MM.1S (cell line): ENCODE results near the gene CDK5RAP2.

Source experiments
- DNase-seq: peaks from one replicate; pipeline ENCODE4 v3.0.0-alpha.2; 2015
- H2AFZ ChIP-seq: fragments of 300-600 bp; sonication (generic); 2 replicates; pipeline ENCODE4 v1.6.0; 2016; ENCODE audit warnings: antibody characterized with exemption, low read length
- H3F3A ChIP-seq: fragments of 300-600 bp; sonication (generic); 2 replicates; pipeline ENCODE4 v1.6.1; 2016; ENCODE audit warnings: mild to moderate bottlenecking, antibody characterized with exemption, low read length, moderate library complexity, mixed read lengths; ENCODE audit not compliant: insufficient read depth
- H3K27ac ChIP-seq: fragments of 300-600 bp; sonication (generic); 2 replicates; pipeline ENCODE4 v1.5.1; 2016; ENCODE audit warnings: mild to moderate bottlenecking, low read length
- H3K27me3 ChIP-seq: fragments of 300-600 bp; sonication (generic); replicated peaks from 2 replicates; pipeline ENCODE4 v1.6.0; 2016; ENCODE audit warnings: low read length; ENCODE audit not compliant: insufficient read depth
- H3K36me3 ChIP-seq: fragments of 300-600 bp; sonication (generic); replicated peaks from 2 replicates; pipeline ENCODE4 v1.6.1; 2016; ENCODE audit warnings: mild to moderate bottlenecking, low read length, mixed read lengths; ENCODE audit not compliant: insufficient read depth
- H3K4me1 ChIP-seq: fragments of 300-600 bp; sonication (generic); 2 replicates; pipeline ENCODE4 v1.6.1; 2016; ENCODE audit warnings: low read length, mixed read lengths
- H3K4me2 ChIP-seq: fragments of 300-600 bp; sonication (generic); 2 replicates; pipeline ENCODE4 v1.6.0; 2016; ENCODE audit warnings: low read depth, low read length
- H3K4me3 ChIP-seq: fragments of 300-600 bp; sonication (generic); 2 replicates; pipeline ENCODE4 v1.5.1; 2016; ENCODE audit warnings: low read length, mixed read lengths
- H3K79me2 ChIP-seq: fragments of 300-600 bp; sonication (generic); 2 replicates; pipeline ENCODE4 v1.6.1; 2016; ENCODE audit warnings: mixed run types, low read length, mixed read lengths
- H3K9ac ChIP-seq: fragments of 300-600 bp; sonication (generic); 2 replicates; pipeline ENCODE4 v1.6.1; 2016; ENCODE audit warnings: low read length, mixed read lengths
- H3K9me2 ChIP-seq: fragments of 300-600 bp; sonication (generic); replicated peaks from 2 replicates; pipeline ENCODE4 v1.6.1; 2016; ENCODE audit warnings: mild to moderate bottlenecking, low read length, mixed read lengths; ENCODE audit not compliant: insufficient read depth
- H3K9me3 ChIP-seq: fragments of 300-600 bp; sonication (generic); replicated peaks from 2 replicates; pipeline ENCODE4 v1.6.1; 2016; ENCODE audit warnings: mild to moderate bottlenecking, low read length, mixed read lengths; ENCODE audit not compliant: insufficient read depth
- H4K20me1 ChIP-seq: fragments of 300-600 bp; sonication (generic); 2 replicates; pipeline ENCODE4 v1.6.1; 2016; ENCODE audit warnings: mild to moderate bottlenecking, low read length, moderate library complexity, mixed read lengths; ENCODE audit not compliant: insufficient read depth
- CTCF ChIP-seq: fragments of 300-600 bp; sonication (generic); IDR thresholded peaks from 2 replicates; pipeline ENCODE4 v1.5.1; 2016; ENCODE audit warnings: antibody characterized with exemption, low read length, mixed read lengths
- EZH2 ChIP-seq: fragments of 300-600 bp; sonication (generic); optimal IDR thresholded peaks from 2 replicates; pipeline ENCODE3; 2017; ENCODE audit warnings: low read depth, mild to moderate bottlenecking, antibody characterized with exemption, low read length, mixed read lengths
- EZH2phosphoT487 ChIP-seq: fragments of 300-600 bp; sonication (generic); IDR thresholded peaks from 2 replicates; pipeline ENCODE4 v1.6.1; 2018; ENCODE audit warnings: antibody characterized with exemption, low read length

The CDK5RAP2 gene

DNA sequence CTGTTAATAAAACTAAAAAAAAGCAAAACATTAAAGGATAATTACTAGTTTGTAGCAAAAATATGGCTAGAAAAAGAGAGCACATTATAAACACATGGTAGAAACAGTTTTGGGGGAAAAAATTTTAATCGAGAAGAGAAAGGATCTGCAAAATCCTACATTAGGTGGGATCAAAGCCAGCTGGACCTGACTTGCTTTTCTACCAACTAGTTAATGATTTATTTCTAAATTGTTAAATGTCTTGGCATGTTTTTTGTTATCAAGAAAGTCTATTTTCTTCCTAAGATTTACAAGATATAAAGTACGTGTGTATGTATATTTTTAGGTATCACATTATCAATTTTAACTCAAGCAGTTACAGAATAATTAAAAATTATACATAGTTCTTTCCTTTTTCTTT, 47.1 kb upstream of the CDK5RAP2 start:
- Histone ChIP-seq H3K9me3 (no peaks in the 10 kb centered on the region), H3K9me2 (no peaks in the 10 kb centered on the region), H3K27me3 (no peaks in the 10 kb centered on the region), H3K9ac (no peak overlapping the region), H3K4me1 (no peaks in the 10 kb centered on the region), H3K79me2 (no peaks in the 10 kb centered on the region), H4K20me1 (no peaks in the 10 kb centered on the region), H2AFZ (no peak overlapping the region), H3F3A (no peaks in the 10 kb centered on the region), H3K4me2 (no peak overlapping the region), H3K27ac (no peak overlapping the region), H3K36me3 (no peaks in the 10 kb centered on the region), H3K4me3 (no peak overlapping the region)
- DNase-seq, result no peak
- TF ChIP-seq EZH2phosphoT487 (no peak), CTCF (no peak), EZH2 (no peak)

GRCh38 chr9:120626512-120626911, 46.5 kb upstream of the CDK5RAP2 start:
- no peak overlapping the region for H3K27ac ChIP-seq
- H4K20me1 ChIP-seq, result no peaks in the 10 kb centered on the region

DNA sequence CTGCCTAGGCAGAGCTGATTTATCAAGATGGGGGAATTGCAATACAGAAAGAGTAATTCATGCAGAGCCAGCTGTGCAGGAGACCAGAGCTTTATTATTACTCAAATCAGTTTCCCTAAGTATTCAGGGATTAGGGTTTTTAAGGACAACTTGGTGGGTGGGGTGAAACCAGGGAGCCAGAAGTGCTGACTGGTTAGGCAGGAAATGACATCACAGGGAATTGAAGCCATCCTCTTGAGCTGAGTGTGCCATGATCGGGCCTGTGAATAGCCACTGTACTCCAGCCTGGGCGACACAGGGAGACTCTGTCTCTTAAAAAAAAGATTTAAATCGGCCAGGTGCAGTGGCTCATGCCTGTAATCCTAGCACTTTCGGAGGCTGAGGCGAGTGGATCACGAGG, 45.3 kb upstream of the CDK5RAP2 start:
- no peak overlapping the region for H2AFZ ChIP-seq
- no peak overlapping the region for H3K4me3 ChIP-seq
- H3K4me1 ChIP-seq, result 0 out of 2 replicates have a peak, but pooled peaks cover 2% of the 10 kb centered on the region
- no peak overlapping the region for H3K9ac ChIP-seq
- no peaks in the 10 kb centered on the region for H3K79me2 ChIP-seq
- TF ChIP-seq CTCF (no peak), EZH2phosphoT487 (no peak)
- no peaks in the 10 kb centered on the region for H3K9me3 ChIP-seq
- no peaks in the 10 kb centered on the region for H3F3A ChIP-seq
- no peaks in the 10 kb centered on the region for H3K9me2 ChIP-seq
- no peak for DNase-seq
- H3K27me3 ChIP-seq, result no peaks in the 10 kb centered on the region
- no peaks in the 10 kb centered on the region for H4K20me1 ChIP-seq
- no peak overlapping the region for H3K4me2 ChIP-seq
- no peaks in the 10 kb centered on the region for H3K36me3 ChIP-seq
- no peak overlapping the region for H3K27ac ChIP-seq

More at GRCh38 chr9:120626512-120626911, 46.5 kb upstream of the CDK5RAP2 start:
- Histone ChIP-seq H3F3A (no peaks in the 10 kb centered on the region), H3K4me2 (no peak overlapping the region), H3K36me3 (no peaks in the 10 kb centered on the region), H3K9ac (no peak overlapping the region), H3K9me3 (no peaks in the 10 kb centered on the region), H2AFZ (no peak overlapping the region), H3K9me2 (no peaks in the 10 kb centered on the region), H3K4me1 (no peaks in the 10 kb centered on the region), H3K27me3 (no peaks in the 10 kb centered on the region), H3K4me3 (no peak overlapping the region), H3K79me2 (no peaks in the 10 kb centered on the region)
- DNase-seq, result no peak
- TF ChIP-seq EZH2phosphoT487 (no peak), CTCF (no peak), EZH2 (no peak)
